ENCODE measurements around the gene ALDOA.

ALDOA gene

GRCh38 chr16:30104090-30104489 is 38.5 kb downstream of the ALDOA start:
- TF ChIP-seq GATA2 (IDR thresholded peaks at IDR 0.05; ENCODE audit: low read depth, low read length), result no peak
- no peak for TF ChIP-seq GATA3 (IDR thresholded peaks at IDR 0.05; ENCODE audit: low read depth, low read length)

GRCh38 chr16:30104492-30104891 is 38.9 kb downstream of the ALDOA start:
- TF ChIP-seq GATA2 (IDR thresholded peaks at IDR 0.05; ENCODE audit: low read depth, low read length) (no peak), GATA3 (IDR thresholded peaks at IDR 0.05; ENCODE audit: low read depth, low read length) (no peak)

- no peak for TF ChIP-seq GATA2 (IDR thresholded peaks at IDR 0.05; ENCODE audit: low read depth, low read length)
- TF ChIP-seq GATA3 (IDR thresholded peaks at IDR 0.05; ENCODE audit: low read depth, low read length), result no peak
Observed at GRCh38 chr16:30108059-30108850, 42.7 kb downstream of the ALDOA start.

GRCh38 chr16:30110661-30111060 is 45.1 kb downstream of the ALDOA start:
- TF ChIP-seq GATA2 (IDR thresholded peaks at IDR 0.05; ENCODE audit: low read depth, low read length) (no peak), GATA3 (IDR thresholded peaks at IDR 0.05; ENCODE audit: low read depth, low read length) (no peak)

GRCh38 chr16:30112197-30113030 is 46.9 kb downstream of the ALDOA start:
- TF ChIP-seq GATA3 (IDR thresholded peaks at IDR 0.05; ENCODE audit: low read depth, low read length) (no peak), GATA2 (IDR thresholded peaks at IDR 0.05; ENCODE audit: low read depth, low read length) (no peak)

GRCh38 chr16:30113031-30113710 is 47.6 kb downstream of the ALDOA start, which contains the start of gene GDPD3:
Gene GDPD3 (minus strand): TSS chr16:30113537. CDS start chr16:30113478, 59 bp downstream.
- TF ChIP-seq GATA3 (IDR thresholded peaks at IDR 0.05; ENCODE audit: low read depth, low read length) (no peak), GATA2 (IDR thresholded peaks at IDR 0.05; ENCODE audit: low read depth, low read length) (no peak)

GRCh38 chr16:30113711-30114333 is 48.3 kb downstream of the ALDOA start:
- TF ChIP-seq GATA2 (IDR thresholded peaks at IDR 0.05; ENCODE audit: low read depth, low read length) (no peak), GATA3 (IDR thresholded peaks at IDR 0.05; ENCODE audit: low read depth, low read length) (no peak)

- TF ChIP-seq GATA2 (IDR thresholded peaks at IDR 0.05; ENCODE audit: low read depth, low read length), result no peak
- no peak for TF ChIP-seq GATA3 (IDR thresholded peaks at IDR 0.05; ENCODE audit: low read depth, low read length)
Observed at GRCh38 chr16:30114411-30114810, 48.9 kb downstream of the ALDOA start.

- no peak for TF ChIP-seq GATA3 (IDR thresholded peaks at IDR 0.05; ENCODE audit: low read depth, low read length)
- no peak for TF ChIP-seq GATA2 (IDR thresholded peaks at IDR 0.05; ENCODE audit: low read depth, low read length)
Observed at GRCh38 chr16:30115238-30115637, 49.7 kb downstream of the ALDOA start.

GRCh38 chr16:30116291-30117207 is 51.0 kb downstream of the ALDOA start:
- no peak for TF ChIP-seq GATA3 (IDR thresholded peaks at IDR 0.05; ENCODE audit: low read depth, low read length)
- no peak for TF ChIP-seq GATA2 (IDR thresholded peaks at IDR 0.05; ENCODE audit: low read depth, low read length)

GRCh38 chr16:30117768-30118167 is 52.2 kb downstream of the ALDOA start:
- TF ChIP-seq GATA3 (IDR thresholded peaks at IDR 0.05; ENCODE audit: low read depth, low read length) (no peak), GATA2 (IDR thresholded peaks at IDR 0.05; ENCODE audit: low read depth, low read length) (no peak)

GRCh38 chr16:30119428-30119827 is 53.9 kb downstream of the ALDOA start:
- no peak for TF ChIP-seq GATA2 (IDR thresholded peaks at IDR 0.05; ENCODE audit: low read depth, low read length)
- TF ChIP-seq GATA3 (IDR thresholded peaks at IDR 0.05; ENCODE audit: low read depth, low read length), result no peak
